ENCODE data around the gene FHIT.

FHIT gene

GRCh38 chr3:60743631-60744164, 507.6 kb downstream of the FHIT start:
- no peak overlapping the region for H3K4me3 ChIP-seq (ENCODE audit: low read length)
- DNase-seq (ENCODE audit: low read depth): no peak
- peak; percentile 7 for TF ChIP-seq CTCF (conservative IDR thresholded peaks at IDR 0.05; ENCODE audit: low read depth, low read length)

GRCh38 chr3:60742606-60743145, 508.6 kb downstream of the FHIT start:
- H3K4me3 ChIP-seq (ENCODE audit: low read length): no peak overlapping the region
- TF ChIP-seq CTCF (conservative IDR thresholded peaks at IDR 0.05; ENCODE audit: low read depth, low read length): peak; percentile 37
- no peak for DNase-seq (ENCODE audit: low read depth)

- no peak for DNase-seq (ENCODE audit: low read depth)
- no peak for TF ChIP-seq CTCF (conservative IDR thresholded peaks at IDR 0.05; ENCODE audit: low read depth, low read length)
Measured at GRCh38 chr3:60737633-60738399, 513.4 kb downstream of the FHIT start.

GRCh38 chr3:60730371-60730770, 520.9 kb downstream of the FHIT start:
- DNase-seq (ENCODE audit: low read depth): no peak
- no peak for TF ChIP-seq CTCF (conservative IDR thresholded peaks at IDR 0.05; ENCODE audit: low read depth, low read length)
- H3K4me3 ChIP-seq (ENCODE audit: low read length): no peak overlapping the region

More at GRCh38 chr3:60737633-60738399, 513.4 kb downstream of the FHIT start:
- no peak overlapping the region for H3K4me3 ChIP-seq (ENCODE audit: low read length)

- no peak for DNase-seq (ENCODE audit: low read depth)
- TF ChIP-seq CTCF (conservative IDR thresholded peaks at IDR 0.05; ENCODE audit: low read depth, low read length): no peak
- no peak overlapping the region for H3K4me3 ChIP-seq (ENCODE audit: low read length)
Measured at GRCh38 chr3:60729056-60729455, 522.2 kb downstream of the FHIT start.

- TF ChIP-seq CTCF (conservative IDR thresholded peaks at IDR 0.05; ENCODE audit: low read depth, low read length): no peak
- H3K4me3 ChIP-seq (ENCODE audit: low read length): no peak overlapping the region
- DNase-seq (ENCODE audit: low read depth): no peak
Measured at GRCh38 chr3:60728006-60728405, 523.2 kb downstream of the FHIT start.

GRCh38 chr3:60720736-60721135, 530.5 kb downstream of the FHIT start:
- no peak for TF ChIP-seq CTCF (conservative IDR thresholded peaks at IDR 0.05; ENCODE audit: low read depth, low read length)
- no peak for DNase-seq (ENCODE audit: low read depth)
- no peak overlapping the region for H3K4me3 ChIP-seq (ENCODE audit: low read length)
